Activated naive CD4-positive, alpha-beta T cell treated with anti-CD3 and anti-CD28 coated beads, Interleukin-2, amount 50 U/mL, for 16 hours (primary cell): ENCODE measurements around the gene S100A7A.

Experiments
- DNase-seq: peaks from one replicate; pipeline ENCODE4 v3.0.0-alpha.2; 2020

S100A7A gene

DNA sequence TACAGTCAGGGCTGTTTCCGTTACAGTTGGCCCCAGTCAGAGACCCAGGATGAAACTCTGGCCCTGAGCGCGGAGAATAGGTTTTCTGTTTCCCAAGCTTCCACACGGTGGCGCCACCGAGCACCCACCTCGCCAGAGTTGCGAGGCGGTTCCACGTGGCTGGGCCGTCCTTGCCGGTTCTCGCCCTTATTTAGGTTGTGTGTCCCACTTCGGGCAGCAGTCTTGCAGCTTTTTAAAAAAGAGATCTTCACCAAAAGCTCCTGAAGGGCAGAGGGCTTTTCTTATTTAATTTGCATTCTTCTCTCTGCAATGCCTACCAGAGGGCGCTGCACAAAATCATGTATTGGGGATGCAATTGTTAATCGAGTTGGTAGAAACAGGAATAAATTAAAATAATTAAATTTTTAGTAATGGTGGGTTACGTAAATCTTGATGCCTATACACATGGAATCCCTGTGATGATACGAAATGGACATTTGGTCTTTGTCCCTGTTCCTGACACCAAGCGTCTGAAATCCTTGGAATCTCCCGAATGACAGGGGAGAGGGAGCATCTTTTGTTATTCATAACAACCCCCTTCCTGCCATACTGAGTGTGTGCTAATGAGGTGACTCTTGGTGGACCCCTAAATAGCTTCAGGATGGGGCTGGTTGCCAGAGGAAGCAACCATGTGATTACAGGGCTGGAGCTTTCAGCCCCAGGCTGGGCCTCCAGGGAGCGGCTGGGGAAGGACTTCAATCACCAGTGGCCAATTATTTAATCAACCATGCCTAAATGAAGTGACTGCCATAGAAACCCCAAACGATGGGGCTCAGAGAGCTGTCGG is 49.7 kb downstream of the S100A7A start:
- DNase-seq, result peak; percentile 71

DNA sequence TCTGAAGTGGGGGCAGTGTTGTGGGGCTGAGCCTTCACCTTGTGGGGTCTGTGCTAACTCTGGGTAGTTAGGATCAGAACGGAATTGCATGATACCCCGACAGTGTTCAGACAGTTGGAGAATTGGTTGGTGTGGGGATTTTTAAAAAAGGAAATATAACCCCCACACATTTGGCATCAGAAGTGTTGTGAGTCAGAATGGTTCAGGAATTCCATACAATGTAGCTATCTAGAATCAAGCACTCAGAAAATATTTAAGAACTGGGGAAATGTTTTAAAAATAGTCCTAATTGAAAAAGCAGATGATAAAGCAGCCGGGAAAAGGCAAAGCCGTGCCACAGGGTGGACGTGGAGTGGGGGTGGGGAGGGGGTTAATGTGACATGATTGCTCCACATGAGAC is 50.6 kb downstream of the S100A7A start:
- no peak for DNase-seq

DNA sequence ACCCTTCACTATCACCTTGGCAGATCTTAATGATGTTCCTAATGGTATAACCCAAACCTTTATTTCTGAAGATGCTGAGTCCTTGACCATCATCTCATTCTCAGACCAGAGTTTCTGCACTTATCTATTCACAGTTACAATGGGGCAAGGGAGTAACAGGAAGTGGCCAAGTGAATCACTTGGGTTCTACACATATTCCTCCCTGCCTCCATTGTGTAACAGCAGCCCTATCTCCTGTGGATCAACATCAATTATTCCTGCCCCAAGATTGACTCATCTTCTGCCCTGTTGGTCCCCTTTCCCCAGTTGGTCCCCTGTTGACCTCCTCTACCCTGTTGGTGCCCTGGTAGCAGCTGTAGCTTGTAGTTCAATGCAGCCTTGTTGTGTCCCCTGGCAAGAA is 54.4 kb downstream of the S100A7A start:
- no peak for DNase-seq
